ENCODE measurements around the gene WRAP53.

WRAP53 gene

DNA sequence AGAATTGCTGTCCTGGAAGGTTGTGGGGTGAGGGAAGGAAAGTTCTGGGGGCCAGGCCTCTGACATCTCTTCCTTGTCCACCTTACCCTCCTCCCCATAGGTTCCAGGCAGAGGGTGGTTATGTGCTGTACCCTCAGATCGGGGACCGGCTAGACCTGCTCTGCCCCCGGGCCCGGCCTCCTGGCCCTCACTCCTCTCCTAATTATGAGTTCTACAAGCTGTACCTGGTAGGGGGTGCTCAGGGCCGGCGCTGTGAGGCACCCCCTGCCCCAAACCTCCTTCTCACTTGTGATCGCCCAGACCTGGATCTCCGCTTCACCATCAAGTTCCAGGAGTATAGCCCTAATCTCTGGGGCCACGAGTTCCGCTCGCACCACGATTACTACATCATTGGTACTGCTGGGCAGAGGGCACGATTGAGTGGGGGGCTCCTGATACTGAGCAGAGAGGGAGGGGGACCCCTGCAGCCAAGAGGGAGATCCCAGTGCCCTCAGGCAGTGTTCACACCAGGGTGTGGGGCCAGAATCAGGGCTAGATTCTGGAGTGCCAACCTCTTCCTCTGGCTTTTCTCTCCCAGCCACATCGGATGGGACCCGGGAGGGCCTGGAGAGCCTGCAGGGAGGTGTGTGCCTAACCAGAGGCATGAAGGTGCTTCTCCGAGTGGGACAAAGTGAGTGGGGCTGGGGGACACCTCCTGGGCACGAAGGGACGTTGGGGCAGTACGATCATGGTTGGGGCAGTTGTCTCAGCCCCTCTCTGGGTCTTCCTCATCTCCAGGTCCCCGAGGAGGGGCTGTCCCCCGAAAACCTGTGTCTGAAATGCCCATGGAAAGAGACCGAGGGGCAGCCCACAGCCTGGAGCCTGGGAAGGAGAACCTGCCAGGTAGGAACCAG is 19.8 kb downstream of the WRAP53 start:
- no peak overlapping the region for H3K4me3 ChIP-seq (ENCODE audit: low read depth, low read length)

DNA sequence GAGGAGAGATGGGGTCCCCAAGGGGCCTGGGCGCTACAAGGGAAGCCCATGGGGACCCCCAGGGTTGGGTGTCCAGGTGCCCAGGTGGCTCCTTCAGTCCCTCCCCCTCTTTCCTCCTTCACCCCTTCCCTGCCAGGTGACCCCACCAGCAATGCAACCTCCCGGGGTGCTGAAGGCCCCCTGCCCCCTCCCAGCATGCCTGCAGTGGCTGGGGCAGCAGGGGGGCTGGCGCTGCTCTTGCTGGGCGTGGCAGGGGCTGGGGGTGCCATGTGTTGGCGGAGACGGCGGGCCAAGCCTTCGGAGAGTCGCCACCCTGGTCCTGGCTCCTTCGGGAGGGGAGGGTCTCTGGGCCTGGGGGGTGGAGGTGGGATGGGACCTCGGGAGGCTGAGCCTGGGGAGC is 20.8 kb downstream of the WRAP53 start:
- H3K4me3 ChIP-seq (ENCODE audit: low read depth, low read length) = no peak overlapping the region

DNA sequence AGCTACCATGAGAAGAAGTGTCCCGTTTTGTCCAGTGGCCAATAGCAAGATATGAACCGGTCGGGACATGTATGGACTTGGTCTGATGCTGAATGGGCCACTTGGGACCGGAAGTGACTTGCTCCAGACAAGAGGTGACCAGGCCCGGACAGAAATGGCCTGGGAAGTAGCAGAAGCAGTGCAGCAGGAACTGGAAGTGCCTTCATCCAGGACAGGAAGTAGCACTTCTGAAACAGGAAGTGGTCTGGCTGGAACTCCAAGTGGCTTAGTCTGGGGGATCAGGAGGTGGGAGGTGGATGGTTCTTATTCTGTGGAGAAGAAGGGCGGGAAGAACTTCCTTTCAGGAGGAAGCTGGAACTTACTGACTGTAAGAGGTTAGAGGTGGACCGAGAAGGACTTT is 22.0 kb downstream of the WRAP53 start:
- no peak overlapping the region for H3K4me3 ChIP-seq (ENCODE audit: low read depth, low read length)

DNA sequence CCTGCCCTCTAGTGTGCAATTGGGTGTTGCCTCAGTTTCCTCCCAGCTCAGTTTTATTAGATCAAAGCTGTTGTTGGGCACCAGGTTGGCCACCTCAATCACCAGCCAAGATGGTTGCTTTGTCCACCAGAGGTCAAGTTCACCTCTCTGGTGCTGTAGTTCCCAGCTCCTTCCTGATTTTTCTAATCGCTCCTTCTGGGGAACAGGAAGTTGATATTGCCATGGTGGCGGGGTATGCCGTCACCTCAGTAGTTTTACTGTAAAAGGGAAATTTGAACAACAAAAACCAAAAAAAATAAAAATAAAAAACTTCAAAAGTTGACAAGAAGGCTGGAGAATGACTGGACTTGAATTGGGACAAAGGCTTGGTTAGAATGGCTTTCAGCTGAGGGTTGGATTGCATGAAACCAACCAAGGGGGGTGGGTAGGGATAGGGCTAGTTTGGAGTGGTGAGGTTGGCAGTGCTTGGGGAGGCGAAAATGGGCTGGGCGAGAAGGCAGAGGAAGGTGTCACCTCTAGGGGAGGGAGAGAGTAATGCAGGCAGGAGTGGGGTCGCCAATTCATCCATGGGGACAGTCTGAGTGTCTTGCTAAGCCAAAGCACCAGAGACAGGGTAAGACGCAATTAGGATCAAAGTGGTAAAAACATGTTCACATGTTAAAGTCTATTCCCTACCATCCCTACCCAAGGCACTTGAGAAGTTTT is 22.9 kb downstream of the WRAP53 start:
- H3K4me3 ChIP-seq (ENCODE audit: low read depth, low read length) = no peak overlapping the region

DNA sequence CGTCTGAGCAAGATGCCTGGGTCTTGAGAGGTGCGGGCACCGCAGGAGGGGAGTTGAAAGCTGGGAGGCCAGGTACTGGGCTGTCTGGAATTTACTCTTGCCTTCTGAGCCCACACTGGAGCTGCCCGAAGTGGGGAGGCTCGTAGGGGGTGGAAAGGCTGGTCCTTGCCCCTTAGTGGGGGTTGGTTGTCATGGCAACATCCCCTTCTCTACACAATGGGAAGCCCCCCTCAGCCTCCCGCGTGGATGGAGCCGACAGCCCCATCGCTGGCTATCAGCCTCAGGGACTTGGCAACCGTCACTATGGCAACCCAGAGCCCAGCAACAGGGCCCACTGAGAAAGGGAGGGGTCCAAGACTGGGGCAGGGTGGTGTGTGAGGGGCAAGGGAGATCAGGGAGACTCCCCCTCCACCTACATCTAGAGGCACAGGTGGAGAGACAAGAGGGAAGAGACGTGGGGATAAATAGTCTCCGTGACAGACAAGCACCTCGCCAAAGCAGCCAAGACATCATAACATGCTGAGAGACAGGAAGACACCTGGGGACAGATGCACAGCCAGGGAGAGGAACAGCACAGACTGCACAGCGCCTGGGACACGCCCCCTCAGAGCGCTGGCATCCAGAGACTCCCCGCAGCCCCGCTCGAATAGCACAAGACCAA is 24.0 kb downstream of the WRAP53 start:
- no peak overlapping the region for H3K4me3 ChIP-seq (ENCODE audit: low read depth, low read length)

DNA sequence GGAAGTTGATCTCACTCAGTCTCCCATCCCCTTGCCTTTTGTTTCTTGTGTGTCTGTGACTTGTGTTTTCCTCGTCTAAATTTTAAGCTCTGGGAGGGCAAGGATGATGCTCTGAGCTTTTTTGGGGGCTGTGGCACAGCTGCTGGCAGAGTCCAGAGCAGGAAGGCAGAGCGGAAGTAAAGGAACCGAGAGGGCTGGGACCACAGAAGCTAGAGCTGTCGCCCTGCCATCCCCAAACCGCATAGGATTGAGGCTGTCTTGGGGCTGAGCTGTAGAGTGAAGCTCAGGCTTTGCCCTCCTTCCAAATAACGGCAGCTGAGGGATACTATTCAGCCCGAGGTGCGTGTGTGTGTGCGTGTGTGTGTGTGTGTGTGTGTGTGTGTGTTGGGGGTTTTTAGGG is 25.5 kb downstream of the WRAP53 start:
- H3K4me3 ChIP-seq (ENCODE audit: low read depth, low read length) = no peak overlapping the region

DNA sequence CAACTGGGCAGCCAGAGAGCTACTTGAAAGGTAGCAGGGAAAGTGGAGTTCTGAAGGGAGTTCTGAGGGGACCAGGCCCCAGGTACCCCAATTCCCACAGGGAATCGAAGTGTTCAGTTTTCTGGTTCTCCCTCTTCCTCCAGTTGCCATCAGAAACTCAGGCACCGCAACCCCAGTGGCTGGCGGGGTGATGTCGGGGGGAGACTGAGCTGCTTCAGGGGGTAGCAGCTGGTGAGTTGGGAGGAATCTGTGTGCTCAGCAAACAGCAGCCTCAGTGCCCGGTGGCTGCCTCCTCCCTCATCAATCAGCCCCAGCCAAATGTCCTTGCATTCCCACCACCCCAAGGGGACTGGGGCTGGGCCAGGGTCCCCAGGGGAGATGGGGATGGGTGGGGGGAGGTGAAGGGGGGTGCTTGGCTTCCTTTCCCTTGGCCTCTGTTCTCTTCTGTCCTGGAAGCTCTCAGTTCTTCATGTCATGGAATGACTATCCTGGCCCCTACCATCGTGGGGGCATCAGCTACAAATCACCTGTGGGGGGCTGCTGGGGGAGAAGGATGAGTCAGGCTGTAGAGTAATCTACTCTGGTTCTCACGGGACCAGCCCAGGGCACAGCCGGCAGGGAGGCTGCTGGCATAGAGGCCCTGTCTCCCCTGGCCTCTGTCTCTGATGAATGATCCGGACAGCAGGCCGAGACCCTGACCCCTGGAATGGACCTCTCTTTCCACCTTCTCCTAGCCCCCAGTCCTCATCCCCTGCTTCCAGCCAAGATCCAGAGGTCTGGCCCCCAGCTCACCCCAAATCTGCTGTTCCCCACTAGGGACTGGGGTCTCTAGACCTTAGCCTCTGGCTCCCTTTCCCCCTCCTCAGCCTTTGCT is 26.7 kb downstream of the WRAP53 start:
- H3K4me3 ChIP-seq (ENCODE audit: low read depth, low read length) = no peak overlapping the region

DNA sequence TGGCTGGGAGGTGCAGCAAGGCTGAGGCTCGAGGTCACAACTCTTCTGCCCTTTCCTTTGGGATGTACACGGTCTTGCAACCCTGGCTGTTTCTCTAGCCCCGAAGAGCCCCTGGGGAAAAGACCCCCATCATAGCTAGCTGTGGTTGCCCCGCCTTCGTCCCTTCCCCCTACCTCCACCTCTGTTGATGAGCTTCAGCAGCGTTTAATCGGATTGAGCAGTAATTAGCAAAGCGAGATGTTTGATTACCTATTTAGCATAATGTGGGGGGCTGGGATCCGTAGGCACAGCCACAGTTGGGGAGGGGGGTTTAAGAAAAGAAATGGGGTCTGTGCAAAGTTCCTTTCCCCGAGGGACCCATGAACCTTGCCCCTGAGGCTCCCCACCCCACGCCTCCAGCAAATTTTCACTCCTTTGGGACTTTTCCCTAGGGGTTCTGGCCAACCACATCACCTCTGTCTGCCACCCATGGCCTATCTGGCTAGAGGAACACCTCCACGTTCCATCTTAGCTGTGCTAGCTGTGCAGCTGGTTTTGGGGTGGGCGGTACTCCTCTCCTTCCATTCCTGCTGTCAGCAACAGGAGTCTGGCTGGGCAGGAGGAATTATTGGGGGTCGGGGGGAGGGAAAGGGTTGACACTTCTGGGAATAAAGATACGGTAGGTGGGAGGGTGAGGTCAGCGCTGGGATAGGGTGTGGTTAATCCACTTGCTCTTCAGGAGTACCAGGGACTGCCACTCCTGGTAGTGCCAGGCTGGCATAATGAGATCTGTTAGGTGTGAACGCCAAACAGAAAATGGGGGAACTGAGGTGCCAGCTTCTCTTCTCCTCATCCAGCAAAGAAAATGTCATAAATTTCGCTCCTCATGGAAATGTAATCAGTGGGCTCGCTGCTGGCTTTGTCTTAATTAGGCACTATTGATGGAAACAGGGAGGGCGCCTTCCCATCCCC is 27.9 kb downstream of the WRAP53 start:
- H3K4me3 ChIP-seq (ENCODE audit: low read depth, low read length) = peak overlapping the region; percentile 34

DNA sequence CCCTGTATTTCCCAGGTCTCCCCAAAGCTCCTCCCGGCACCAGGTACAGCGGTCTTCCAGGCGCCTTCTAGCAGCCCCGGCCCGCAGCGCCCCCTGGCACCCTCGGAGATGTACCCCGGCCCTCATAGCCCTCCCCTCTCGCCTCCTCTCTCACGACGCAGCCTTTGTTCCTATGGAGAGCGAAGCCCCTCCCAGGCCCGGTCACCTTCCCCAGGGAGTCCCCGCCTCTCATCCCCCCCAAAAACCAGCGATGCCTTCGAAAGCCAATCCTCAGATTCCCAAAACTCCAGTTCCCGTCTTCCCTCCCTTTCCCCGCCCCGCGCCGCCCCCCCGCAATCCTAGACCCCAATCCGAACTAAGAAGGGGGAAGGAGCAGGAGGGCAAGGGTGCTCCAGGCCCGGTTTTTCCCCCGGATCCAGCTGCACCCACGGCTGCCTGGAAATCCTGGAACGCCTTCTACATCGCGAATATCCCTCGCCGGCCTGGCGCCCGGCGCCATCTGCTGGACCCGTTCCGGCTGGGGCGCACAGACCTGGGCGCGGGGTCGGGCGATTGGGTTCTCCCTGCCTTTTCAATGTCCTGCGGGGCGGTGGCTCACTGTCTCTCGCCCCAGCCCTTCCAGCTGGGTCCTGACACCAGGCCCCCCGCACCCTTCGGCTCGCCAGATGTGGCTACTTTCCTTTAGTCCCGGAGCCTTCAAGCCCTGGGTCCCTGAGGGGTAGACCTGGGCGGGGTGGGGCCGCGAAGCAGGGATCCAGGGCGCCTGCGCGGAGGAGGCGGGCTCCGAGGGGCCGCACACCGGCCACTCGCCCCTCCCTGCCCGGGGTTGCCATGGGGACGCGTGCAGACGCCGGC is 28.9 kb downstream of the WRAP53 start, which contains the start of gene DNAH2:
DNAH2 (plus strand) TSS at position 844 of the 855 bp plus-strand sequence. CDS start 1,991 bp downstream, outside the sequence.
- peak within 1 kb of the TSS; percentile 42 for H3K4me3 ChIP-seq (ENCODE audit: low read depth, low read length)

DNA sequence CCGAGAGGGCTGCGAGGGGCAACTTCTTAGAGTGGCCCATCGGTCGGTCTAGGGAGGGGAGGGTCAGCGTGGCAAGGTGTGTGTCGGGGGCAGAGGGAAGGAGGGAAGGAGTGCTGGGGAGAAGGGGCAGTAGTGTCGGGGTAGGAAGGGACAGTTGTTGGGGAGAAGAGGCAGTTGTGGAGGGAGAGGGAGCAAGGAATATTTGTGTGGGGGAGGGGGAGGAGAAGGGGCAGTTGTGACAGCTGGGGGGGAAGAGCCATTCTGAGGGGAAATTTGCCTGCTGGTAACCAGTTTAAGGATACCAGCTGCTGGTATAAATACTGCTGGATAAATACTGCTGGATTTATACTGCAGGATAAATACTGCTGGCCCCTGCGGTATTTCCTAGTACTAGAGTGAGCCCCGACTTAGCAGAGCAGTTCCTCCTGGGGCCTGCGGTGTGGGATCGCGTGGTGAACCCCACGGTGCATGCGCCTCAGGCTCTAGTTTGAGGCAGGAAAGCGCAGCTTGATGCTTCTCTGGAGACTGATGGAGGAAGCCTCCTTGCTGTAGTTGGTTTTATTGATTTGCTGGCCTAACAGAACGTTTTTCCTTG is 29.6 kb downstream of the WRAP53 start:
- peak overlapping the region; percentile 42 for H3K4me3 ChIP-seq (ENCODE audit: low read depth, low read length)

DNA sequence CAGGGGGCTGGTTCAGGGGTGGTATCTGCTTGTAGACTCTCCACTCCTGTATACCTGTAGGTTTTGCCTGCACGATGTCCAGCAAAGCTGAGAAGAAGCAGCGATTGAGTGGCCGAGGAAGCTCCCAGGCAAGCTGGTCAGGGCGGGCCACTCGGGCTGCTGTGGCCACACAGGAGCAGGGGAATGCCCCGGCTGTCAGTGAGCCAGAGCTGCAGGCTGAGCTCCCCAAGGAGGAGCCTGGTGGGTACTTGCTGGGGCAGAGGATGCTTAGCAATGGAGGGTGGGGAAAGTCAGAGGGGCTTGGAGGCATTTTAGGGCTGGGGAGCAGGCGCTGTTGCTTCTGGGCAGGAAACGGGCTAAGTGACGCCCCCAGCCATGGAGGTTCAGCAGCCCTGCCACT is 31.4 kb downstream of the WRAP53 start:
- no peak overlapping the region for H3K4me3 ChIP-seq (ENCODE audit: low read depth, low read length)

DNA sequence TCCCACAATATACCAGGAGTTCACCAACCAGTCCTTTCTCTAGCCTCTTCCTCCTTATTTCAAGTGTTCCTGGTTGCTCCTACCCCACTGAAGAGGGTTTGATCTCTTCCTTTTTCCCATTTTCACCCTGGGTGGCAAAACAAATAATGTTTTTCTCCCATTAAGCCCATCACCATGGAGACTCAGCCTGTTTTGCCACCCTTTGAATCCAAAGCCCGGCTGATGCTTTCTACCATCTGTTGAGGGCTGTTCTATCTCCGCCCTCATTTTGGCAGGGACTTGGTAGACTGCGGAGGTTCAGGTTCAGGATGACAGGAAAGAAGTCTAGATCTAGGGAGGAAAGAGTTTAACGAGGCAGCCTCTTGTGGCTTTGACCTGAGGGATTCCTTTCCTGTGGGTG is 31.8 kb downstream of the WRAP53 start:
- no peak overlapping the region for H3K4me3 ChIP-seq (ENCODE audit: low read depth, low read length)

DNA sequence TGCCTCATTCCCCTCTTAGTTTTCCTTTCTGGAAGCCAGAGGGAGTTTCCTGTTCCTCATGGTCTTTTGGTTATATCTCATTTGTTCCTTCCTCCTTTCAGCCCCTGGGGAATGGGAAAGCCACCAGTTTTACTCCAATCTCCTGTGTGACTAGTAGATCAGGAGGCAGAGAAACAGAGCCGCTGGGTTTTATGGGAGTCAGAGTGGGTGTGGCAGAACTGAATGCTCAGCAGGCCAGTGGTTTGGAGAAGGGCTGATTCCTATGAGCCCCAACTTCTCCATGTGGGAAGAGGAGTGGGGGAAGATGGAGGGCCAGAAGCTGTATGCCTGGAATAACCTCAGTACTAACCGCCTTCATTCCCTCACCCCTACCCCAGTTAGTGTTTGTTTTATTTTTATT is 33.3 kb downstream of the WRAP53 start:
- no peak overlapping the region for H3K4me3 ChIP-seq (ENCODE audit: low read depth, low read length)

DNA sequence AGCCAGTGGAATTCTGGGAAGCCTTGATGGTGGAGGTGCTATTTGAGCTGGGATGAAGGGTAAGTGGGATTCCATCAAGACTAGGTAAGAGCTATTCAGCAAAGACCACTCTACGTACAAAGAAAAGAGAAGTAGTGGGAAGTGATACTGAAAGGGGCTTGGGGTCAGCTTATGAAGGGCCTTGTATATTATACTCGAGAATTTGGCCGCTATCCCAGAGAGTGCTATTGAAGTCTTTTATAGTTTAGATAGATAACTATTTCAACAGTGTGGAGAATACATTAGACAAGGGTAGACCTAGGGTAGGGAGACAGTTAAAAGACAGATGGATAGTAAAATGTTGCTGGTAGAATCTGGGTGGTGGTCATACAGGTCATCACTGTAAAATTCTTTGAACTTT is 39.6 kb downstream of the WRAP53 start:
- no peak overlapping the region for H3K4me3 ChIP-seq (ENCODE audit: low read depth, low read length)

DNA sequence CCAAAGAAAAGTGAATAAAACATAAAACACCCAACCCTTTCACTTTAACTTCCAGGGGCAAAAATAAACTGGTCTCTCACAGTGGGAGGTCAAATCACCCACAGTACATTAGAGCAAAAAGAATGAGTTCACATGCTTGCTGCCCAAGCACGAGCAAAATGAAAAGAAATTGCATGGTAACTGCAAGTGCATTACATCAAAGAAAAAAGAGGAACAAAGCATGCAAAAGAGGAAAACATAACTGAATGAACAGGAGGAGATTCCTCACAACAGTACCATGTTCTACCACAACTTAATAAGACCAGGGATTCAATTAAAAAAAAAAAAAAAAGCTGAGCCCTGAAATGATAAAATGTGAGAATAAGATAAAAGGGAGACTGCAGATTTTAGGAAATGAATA is 41.5 kb downstream of the WRAP53 start:
- no peak overlapping the region for H3K4me3 ChIP-seq (ENCODE audit: low read depth, low read length)

DNA sequence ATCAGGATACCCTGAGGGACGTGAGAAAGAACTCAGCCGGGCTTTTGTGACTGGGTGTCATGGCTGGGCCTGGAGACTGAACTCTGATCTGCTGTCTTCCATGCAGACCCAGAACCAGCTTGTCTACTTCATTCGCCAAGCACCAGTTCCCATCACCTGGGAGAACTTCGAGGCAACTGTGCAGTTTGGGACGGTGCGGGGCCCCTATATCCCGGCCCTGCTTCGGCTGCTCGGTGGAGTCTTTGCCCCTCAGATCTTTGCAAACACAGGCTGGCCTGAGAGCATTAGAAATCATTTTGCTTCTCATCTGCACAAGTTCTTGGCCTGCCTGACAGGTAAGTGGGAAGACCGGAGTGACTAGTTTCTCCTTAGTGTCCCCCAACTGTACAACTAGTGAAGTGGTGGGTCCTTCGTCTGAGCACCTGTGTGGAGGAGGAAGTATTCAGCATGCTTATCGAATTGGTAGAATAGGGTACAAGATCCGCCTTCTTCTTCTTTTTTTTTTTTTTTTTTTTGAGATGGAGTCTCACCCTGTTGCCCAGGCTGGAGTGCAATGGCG is 44.8 kb downstream of the WRAP53 start:
- H3K4me3 ChIP-seq (ENCODE audit: low read depth, low read length) = no peak overlapping the region

DNA sequence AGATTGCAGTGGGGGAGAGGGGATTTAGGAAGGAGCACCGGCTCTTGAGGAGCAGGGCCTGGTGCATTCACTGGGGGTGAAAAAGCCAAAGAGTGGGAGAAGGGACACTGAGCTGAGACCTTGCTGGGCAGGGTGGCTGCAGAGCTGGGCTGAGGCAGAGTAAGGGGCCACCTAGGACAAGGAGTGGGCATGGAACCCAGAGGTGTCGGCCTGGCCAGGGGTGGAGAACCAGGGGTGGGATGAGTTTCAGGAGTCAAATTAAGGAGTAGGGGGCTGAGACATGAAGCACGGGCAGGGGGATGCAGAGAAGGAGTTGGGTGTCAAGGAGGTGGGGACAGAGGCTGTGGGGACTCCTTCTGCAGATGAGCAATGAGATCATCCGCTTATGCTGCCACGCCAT is 49.3 kb downstream of the WRAP53 start:
- no peak overlapping the region for H3K4me3 ChIP-seq (ENCODE audit: low read depth, low read length)

DNA sequence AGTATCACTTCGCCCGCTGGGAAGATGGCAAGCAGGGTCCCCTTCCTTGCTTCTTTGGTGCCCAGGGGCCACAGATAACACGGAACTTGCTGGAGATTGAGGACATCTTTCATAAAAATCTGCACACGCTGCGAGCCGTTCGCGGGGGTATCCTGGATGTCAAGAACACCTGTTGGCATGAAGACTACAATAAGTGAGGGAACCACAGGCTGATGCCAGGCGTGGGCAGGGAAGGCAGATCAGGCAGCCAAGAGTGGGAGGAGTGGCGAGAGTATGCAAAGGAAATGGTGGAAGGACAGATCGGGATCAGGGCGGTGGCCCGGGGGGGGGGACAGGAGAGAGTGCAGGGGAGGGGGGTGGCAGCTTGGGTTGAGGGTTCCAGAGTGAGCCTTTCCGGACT is 51.5 kb downstream of the WRAP53 start:
- no peak overlapping the region for H3K4me3 ChIP-seq (ENCODE audit: low read depth, low read length)
